Activated CD4-positive, alpha-beta T cell treated with anti-CD3 and anti-CD28 coated beads for 24 hours (primary cell): ENCODE data around the gene DNAH10.

Source experiments
- DNase-seq, 2 donors: peaks; one replicate each; pipeline ENCODE4 v3.0.0-alpha.2; 2020; ENCODE audit warnings: low read depth in 2 of 2

Gene DNAH10

GRCh38 chr12:123843912-123844748, 82.0 kb downstream of the DNAH10 start:
- no peak for DNase-seq

- no peak for DNase-seq
Observed at GRCh38 chr12:123845881-123846280, 83.8 kb downstream of the DNAH10 start.

GRCh38 chr12:123846340-123846739, 84.2 kb downstream of the DNAH10 start:
- no peak for DNase-seq

GRCh38 chr12:123847019-123847418, 84.9 kb downstream of the DNAH10 start:
- DNase-seq: no peak

- DNase-seq: no peak
Observed at GRCh38 chr12:123847876-123848275, 85.8 kb downstream of the DNAH10 start.

GRCh38 chr12:123849517-123849916, 87.4 kb downstream of the DNAH10 start:
- DNase-seq: no peak

GRCh38 chr12:123850246-123851134, 88.4 kb downstream of the DNAH10 start:
- no peak for DNase-seq

GRCh38 chr12:123853396-123854070, 91.4 kb downstream of the DNAH10 start:
- DNase-seq: no peak

GRCh38 chr12:123854232-123854631, 92.1 kb downstream of the DNAH10 start:
- no peak for DNase-seq

- DNase-seq: no peak
Observed at GRCh38 chr12:123854918-123855317, 92.8 kb downstream of the DNAH10 start.

GRCh38 chr12:123856681-123857080, 94.6 kb downstream of the DNAH10 start:
- no peak for DNase-seq

GRCh38 chr12:123858176-123858575, 96.1 kb downstream of the DNAH10 start:
- DNase-seq: no peak

GRCh38 chr12:123859035-123859434, 96.9 kb downstream of the DNAH10 start:
- no peak for DNase-seq

- DNase-seq: no peak
Observed at GRCh38 chr12:123860377-123860776, 98.3 kb downstream of the DNAH10 start.

- DNase-seq: no peak
Observed at GRCh38 chr12:123861392-123861791, 99.3 kb downstream of the DNAH10 start.

- no peak for DNase-seq
Observed at GRCh38 chr12:123867141-123867540, 105.0 kb downstream of the DNAH10 start.

GRCh38 chr12:123868791-123869190, 106.7 kb downstream of the DNAH10 start:
- no peak for DNase-seq

GRCh38 chr12:123873793-123874192, 111.7 kb downstream of the DNAH10 start:
- DNase-seq: no peak

- DNase-seq: no peak
Observed at GRCh38 chr12:123877968-123878367, 115.9 kb downstream of the DNAH10 start.

GRCh38 chr12:123879101-123879500, 117.0 kb downstream of the DNAH10 start:
- DNase-seq: no peak

- DNase-seq: no peak
Observed at GRCh38 chr12:123879691-123880090, 117.6 kb downstream of the DNAH10 start.

GRCh38 chr12:123882161-123882705, 120.1 kb downstream of the DNAH10 start:
- no peak for DNase-seq
